Stomach (tissue), 4 donors: ENCODE results near the gene HSPBAP1.

Experiments
- CTCF ChIP-seq, 7 experiments: fragments of 450-650 bp in 4 of 7; fragments of 200-600 bp in 3 of 7; sonication (generic) in 3 of 7; IDR thresholded peaks; one replicate each; pipeline ENCODE4 v1.5.1; 2016 to 2019; ENCODE audit warnings: antibody characterized with exemption in 7 of 7, control low read depth in 2 of 7, mild to moderate bottlenecking in 1 of 7
- EP300 ChIP-seq: sonication (generic); formaldehyde crosslinking; IDR thresholded peaks from one replicate; pipeline ENCODE4 v1.6.1; 2017; ENCODE audit warnings: antibody characterized with exemption
- POLR2AphosphoS5 ChIP-seq, 3 donors: sonication (generic); formaldehyde crosslinking; IDR thresholded peaks; one replicate each; pipeline ENCODE4 v1.6.1; 2016; ENCODE audit warnings: antibody characterized with exemption in 3 of 3

- no peak for TF ChIP-seq EP300
- no peak for TF ChIP-seq CTCF (IDR thresholded peaks at IDR 0.05)
- no peak for TF ChIP-seq POLR2AphosphoS5 (IDR thresholded peaks at IDR 0.05)
Measured at GRCh38 chr3:122748347-122748746, 45.3 kb downstream of the HSPBAP1 start.
